Measurements from ENCODE around the gene SLC44A4. TPM values are rescaled to one million over a fixed set of nuclear protein-coding genes. Genes with fewer than 3 reads are reported as not detected.
"Not testable (repeated sequence)": the region's sequence is repeated elsewhere in the genome, so short reads cannot be mapped to it uniquely, and the experiment has no call there.

Gene SLC44A4
- polyA plus RNA-seq (ENCODE audit: insufficient read length): 52.6 TPM
- long read RNA-seq, donor 1, transcript SLC44A4-202 (21 exons, 2,589 nt): major isoform, 11 of 12 reads
- long read RNA-seq, donor 1, partial matches to known transcripts: 0 of 12 reads
- long read RNA-seq, donor 1, other reads (novel, unspliced or antisense): 0 of 12 reads
- long read RNA-seq, donor 2, transcript SLC44A4-202 (21 exons, 2,589 nt): major isoform, 6 of 7 reads
- long read RNA-seq, donor 2, partial matches to known transcripts: 0 of 7 reads
- long read RNA-seq, donor 2, other reads (novel, unspliced or antisense): 0 of 7 reads
- long read RNA-seq, donor 3, transcript SLC44A4-202 (21 exons, 2,589 nt): major isoform, 6 of 14 reads
- long read RNA-seq, donor 3, partial matches to known transcripts: 5 of 14 reads
- long read RNA-seq, donor 3, other reads (novel, unspliced or antisense): 0 of 14 reads
- long read RNA-seq, donor 4: 0 reads
- long read RNA-seq, donor 5, transcript SLC44A4-202 (21 exons, 2,589 nt): major isoform, 8 of 8 reads
- long read RNA-seq, donor 5, partial matches to known transcripts: 0 of 8 reads
- long read RNA-seq, donor 5, other reads (novel, unspliced or antisense): 0 of 8 reads
- long read RNA-seq, donor 6, partial matches to known transcripts: 0 of 2 reads
- long read RNA-seq, donor 6, other reads (novel, unspliced or antisense): 0 of 2 reads
- long read RNA-seq, donor 7, partial matches to known transcripts: 0 of 5 reads
- long read RNA-seq, donor 7, other reads (novel, unspliced or antisense): 0 of 5 reads
- long read RNA-seq, donor 8, partial matches to known transcripts: 0 of 4 reads
- long read RNA-seq, donor 8, other reads (novel, unspliced or antisense): 0 of 4 reads

DNA sequence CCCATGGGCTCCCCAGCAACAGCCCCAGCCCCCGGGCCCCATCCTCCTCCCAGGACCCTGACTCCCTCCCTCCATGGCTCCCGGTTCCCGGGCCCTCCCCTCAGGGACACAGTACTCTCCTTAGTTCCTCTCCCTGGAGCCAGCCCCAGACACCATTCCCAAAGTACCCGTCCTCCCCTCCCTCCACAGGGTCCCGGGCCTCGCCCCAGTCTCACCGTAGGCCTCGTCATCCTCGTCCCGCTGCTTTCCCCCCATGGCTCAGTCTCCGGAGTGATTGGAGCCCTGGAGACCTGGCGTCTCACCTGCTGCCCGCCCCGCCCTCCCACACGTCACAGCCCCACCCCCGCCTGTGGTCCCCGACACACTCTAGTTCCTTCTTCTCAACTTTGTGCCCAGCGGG lies at the start of gene SLC44A4:
SLC44A4 (minus strand) TSS at position 272 of the 400 bp plus-strand sequence; CDS start at position 255, 17 bp downstream.
- DNase-seq: no peak

DNA sequence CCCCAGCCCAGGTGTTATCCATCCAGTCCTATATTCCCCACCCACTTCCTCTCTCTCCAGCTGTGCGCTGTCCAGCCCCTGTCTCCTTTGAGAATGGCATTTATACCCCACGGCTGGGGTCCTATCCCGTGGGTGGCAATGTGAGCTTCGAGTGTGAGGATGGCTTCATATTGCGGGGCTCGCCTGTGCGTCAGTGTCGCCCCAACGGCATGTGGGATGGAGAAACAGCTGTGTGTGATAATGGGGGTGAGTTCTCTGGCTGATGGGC lies 49.8 kb upstream of the SLC44A4 start:
- DNase-seq: no peak

DNA sequence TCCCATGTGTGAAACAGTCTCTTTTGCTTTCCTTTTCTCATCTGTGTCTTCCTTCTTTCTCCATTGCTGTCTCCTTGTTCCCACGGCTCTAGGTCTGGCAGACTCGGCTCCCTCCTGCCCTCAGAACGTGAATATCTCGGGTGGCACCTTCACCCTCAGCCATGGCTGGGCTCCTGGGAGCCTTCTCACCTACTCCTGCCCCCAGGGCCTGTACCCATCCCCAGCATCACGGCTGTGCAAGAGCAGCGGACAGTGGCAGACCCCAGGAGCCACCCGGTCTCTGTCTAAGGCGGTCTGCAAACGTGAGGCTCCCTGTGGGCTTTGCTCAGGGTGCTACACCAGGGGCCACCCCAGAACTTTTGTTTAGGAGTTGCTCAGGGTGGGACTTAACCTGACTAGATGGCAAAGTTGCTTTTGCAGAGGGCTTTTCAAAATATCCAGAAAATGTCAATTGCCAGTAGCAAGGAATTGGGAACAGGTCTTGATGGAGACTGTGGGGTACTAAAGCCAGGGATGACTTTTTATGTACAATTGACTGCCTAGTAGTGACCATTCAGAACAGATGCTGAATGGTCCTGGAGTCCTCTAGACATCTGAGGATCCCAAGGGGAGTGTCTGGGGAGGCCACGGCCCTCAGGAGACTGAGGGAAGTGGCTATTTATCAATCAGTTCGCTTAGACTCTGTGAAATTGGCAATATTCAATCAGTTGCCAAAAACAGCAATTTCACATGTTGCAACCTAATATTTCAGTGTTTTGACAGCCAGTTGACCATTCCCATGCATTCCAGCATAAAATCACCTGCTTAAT lies 49.3 kb upstream of the SLC44A4 start:
- no peak for DNase-seq

DNA sequence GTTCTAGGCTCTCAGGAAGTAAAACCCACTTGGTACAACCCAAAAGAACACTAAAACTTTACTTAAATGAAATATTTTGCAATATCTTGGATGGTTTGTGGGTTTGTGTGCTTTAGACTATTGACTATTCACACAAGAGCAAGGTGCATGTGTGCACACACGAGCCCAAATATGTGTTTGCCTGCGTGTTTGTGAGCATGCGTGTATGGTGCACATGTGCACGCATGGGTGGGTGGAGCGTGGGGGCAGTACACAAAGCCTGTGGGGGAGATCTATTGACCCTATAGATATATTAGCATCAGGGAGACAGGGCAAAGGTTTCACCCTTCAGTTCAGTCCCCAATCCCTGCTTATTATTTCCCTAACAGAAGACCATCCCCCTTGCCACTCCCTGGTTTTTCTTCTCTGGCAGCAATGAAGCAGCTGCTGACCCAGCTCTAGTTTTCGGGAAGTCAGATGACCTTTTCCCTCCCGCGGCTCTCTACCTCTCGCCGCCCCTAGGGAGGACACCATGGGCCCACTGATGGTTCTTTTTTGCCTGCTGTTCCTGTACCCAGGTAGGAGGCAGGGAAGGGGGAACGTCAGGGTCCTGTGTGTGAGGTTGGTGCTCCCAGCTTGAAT lies 48.6 kb upstream of the SLC44A4 start, which contains the start of gene C2:
C2 (plus strand) TSS at position 476 of the 621 bp plus-strand sequence; CDS start at position 512, 36 bp downstream.
- DNase-seq: no peak

DNA sequence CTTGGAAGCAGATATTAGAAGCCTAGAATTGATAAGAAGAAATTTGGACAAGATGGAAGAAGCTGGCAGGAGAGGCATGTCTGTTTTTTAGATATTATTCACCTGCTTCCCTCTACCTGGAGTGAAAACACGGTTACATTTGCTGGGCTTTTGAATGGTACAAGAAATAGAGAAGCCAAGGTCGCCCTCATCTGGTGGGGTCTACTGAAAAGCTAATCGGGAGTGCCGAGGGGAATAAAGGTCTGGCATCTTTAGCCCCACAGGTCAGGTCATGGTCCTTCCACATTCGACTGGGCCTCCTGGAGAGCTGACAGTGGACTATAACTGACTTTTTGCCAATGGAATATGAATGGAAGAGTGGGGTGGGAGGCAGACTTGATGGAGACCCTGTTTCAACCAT lies 44.1 kb upstream of the SLC44A4 start:
- DNase-seq: no peak

DNA sequence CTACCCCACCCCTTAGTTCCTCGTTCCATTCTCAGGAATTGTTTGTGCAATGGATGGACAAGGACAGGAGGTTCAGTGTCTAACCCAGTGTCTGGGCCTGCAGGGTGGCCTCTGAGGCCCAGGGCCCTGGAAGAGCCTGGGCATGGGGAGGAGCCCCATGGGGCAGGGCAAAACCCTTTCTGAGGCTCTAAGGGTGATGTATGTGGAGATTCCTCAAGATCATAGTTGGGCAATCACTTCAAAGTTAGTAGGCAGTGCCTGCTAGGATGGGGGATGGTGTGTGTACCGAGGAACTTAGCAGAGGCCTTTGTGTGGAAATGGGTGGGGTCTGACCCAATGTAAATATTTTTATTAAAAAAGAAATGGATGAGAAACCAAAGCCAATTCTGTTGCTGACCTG lies 42.0 kb upstream of the SLC44A4 start:
- no peak for DNase-seq

DNA sequence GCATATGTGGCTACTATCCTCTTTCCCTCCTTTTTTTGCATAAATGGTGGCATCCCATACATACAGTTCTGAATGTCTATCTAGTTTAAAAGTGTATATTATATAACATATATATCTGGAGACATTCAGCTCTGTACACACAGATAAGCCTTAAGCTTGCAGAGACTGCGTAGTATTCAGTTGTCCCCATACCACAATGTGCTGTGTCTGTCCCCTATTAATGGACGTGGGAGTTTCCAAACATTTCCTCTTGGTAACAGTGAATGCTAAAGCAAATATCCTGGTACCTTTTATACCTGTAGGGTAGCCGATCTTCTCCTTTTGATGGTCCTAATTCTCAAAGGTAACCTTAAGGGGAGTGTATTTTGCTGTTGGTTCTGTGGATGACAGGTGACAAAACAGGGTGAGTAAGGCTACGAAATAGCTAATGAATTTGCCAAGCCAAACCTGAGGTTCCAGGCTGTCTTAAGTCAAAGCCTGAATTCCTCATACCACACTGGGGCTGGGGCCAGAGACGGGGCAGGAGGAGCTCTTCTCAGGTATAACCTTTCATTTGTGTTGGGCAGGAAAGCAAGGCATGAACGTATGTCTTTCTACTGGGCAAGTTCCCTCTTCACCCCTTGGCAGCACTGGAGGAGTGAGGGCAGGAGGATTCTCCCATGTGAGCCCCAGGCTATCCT lies 41.0 kb upstream of the SLC44A4 start:
- no peak for DNase-seq

DNA sequence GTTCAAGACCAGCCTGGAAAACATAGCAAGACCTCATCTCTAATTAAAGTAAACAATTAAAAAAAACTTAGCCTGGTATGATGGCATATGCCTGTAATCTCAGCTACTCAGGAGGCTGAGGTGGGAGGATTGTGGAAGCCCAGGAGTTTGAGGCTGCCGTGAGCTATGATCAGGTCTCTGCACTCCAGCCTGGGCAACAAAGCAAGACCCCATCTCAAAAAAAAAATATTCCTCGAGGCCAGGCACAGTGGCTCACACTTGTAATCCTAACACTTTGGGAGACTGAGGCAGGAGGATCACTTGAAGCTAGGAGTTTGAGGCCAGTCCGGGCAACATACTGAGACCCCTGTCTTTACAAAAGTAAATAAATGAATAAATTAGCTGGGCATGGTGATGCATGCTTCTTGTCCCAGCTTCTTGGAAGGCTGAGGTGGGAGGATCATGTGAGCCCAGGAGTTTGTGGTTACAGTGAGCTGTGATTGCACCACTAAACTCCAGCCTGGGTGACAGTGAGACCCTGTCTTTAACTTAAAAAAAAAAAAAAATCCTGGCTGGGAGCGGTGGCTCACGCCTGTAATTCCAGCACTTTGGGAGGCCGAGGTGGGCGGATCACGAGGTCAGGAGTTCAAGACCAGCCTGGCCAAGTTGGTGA lies 39.4 kb upstream of the SLC44A4 start:
- DNase-seq: no peak

DNA sequence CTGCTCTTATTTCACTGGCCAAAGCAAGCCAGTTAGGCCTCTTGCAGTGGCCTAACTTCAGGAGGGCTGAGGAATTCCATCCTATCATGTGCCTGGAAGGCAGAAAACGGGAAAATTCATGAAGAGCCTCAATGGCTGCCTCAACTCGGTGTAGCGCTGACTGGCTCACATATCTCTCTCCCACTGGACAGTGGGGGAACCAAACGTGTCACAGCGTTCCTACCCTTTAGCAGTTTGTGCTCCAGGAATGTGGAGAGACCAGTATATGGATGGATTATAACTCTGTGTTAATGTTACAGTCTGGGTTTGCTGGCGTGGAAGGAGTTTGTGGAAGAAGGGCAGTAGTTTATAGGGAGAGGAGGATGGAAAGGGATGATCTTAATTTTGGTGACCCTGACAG lies 37.0 kb upstream of the SLC44A4 start:
- DNase-seq: no peak

DNA sequence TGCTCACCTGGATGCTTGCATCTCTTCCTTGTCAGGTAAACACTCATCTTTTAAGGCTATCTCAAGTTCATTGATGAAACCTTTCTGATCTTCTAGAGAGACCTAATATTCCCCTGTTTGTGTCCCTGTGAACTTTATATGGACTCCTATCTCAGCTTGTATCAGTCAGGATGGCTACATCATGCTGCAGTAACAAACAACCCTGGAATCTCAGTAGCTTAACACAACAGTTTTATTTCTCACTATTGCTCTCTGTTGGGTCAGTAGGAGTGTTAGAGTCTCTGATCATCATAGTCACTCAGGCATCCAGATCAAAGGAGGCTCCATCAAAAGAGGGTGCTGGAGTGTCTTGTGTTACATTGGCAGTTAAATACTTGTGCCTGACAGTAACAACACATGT lies 36.6 kb upstream of the SLC44A4 start:
- DNase-seq: no peak

DNA sequence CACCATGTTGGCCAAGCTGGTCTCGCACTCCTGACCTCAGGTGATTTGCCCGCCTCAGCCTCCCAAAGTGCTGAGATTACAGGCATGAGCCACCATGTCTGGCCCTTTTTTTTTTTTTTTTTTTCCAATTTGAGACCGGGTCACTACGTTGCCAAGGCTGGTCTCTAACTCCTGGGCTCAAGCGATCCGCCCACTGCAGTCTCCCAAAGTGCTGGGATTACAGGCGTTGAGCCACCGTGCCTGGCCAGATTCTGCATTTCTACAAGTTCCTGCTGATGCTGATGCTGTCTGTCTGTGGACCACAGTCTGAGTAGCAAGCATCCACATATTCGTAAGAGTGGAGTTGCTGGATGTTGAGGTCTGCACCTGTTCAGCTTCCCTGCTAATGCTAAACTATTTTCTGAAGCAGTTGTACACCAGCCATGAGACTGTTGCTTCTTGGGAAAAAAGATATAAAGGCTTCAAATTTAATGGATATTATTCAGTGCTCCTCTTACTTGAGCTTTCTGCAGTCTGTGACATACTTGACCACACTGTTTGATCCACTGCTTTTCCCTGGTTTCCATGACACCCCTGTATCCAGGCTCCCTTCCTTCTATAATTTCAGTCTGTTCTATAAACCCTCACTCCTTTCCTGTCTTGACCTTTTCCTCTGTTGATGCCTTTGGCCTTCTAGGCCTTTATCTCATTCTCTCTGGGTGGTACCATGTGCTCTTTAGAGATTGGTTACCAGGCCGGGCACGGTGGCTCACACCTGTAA lies 33.2 kb upstream of the SLC44A4 start:
- DNase-seq: no peak

DNA sequence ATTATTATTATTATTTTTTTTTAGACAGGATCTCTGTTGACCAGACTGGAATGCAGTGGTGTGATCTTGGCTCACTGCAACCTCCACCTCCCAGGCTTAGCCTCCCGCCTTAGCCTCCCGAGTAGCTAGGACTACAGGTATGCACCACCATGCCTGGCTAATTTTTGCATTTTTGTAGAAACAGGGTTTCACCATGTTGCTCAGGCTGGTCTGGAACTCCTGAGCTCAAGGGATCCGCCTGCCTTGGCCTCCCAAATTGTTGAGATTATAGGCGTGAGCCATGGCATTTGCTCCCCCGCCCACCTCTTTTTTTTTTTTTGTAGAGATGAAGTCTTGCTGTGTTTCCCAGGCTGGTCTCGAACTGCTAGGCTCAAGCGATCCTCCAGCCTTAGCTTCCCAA lies 30.5 kb upstream of the SLC44A4 start:
- DNase-seq: not testable (repeated sequence)

DNA sequence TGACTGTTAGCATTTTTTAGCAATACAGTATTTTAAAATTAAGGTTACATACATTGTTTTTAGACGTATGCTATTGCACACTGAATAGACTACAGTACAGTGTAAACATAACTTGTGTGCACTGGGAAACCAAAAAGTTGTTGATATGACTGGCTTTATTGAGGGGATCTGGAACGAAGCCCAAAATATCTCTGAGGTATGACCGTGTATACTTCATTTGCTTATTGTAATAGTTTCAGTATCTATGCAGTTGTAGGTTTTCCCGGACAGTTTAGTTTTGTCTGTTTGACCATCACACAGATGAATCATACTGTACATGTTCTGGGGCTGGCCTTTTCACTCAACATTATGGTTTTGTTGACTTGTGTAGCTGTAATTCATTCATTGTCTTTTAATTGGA lies 30.0 kb upstream of the SLC44A4 start:
- no peak for DNase-seq

DNA sequence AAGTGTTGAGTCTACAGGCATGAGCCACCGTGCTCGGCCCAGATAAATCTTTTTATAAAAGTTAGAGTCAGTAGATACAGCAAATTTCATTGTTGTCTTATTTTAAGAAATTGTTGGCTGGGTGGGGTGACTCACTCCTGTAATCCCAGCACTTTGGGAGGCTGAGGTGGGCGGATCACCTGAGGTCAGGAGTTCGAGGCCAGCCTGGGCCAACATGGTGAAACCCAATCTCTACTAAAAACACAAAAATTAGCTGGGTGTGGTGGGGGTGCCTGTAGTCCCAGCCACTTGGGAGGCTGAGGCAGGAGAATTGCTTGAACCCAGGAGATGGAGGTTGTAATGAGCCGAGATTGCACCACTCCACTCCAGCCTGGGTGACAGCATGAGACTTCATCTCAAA lies 29.5 kb upstream of the SLC44A4 start:
- DNase-seq: not testable (repeated sequence)

DNA sequence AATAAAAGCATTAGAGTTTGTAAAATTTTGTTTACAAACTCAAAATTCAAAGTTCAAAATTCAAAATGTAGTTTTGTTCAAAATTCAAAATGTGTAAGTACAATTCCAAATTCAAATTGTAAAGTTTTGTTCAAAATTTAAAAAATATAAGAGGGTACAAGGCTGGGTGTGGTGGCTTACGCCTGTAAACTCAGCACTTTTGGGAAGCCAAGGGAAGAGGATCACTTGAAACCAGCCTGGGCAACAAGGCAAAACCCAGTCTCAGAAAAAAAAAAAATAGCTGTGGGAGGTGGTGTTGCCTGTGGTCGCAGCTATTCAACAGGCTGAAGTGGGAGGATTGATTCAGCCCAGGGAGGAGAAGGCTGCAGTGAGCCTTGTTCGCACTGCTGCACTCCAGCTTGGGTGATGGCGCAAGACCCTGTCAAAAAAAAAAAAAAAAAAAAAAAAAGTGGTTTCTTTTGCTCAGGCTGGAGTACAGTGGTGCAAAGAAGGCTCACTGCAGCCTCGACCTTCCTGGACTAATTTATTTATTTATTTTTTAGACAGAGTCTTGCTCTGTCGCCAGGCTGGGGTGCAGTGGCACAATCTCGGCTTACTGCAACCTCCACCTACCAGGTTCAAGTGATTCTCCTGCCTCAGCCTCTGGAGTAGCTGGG lies 28.5 kb upstream of the SLC44A4 start:
- DNase-seq: no peak

DNA sequence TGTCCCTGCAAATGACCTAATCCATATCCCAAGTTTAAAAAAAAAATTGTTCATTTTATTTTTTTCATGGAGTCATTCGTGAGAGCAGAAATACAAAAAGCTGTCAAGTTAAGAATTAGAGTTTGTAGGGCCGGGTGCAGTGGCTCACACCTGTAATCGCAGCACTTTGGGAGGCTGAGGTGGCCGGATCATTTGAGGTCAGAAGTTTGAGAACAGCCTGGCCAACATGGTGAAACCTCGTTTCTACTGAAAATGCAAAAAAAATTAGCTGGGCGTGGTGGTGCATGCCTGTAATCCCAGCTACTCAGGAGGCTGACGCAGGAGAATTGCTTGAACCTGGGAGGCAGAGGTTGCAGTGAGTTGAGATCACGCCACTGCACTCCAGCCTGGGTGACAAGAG lies 27.9 kb upstream of the SLC44A4 start:
- DNase-seq: not testable (repeated sequence)

DNA sequence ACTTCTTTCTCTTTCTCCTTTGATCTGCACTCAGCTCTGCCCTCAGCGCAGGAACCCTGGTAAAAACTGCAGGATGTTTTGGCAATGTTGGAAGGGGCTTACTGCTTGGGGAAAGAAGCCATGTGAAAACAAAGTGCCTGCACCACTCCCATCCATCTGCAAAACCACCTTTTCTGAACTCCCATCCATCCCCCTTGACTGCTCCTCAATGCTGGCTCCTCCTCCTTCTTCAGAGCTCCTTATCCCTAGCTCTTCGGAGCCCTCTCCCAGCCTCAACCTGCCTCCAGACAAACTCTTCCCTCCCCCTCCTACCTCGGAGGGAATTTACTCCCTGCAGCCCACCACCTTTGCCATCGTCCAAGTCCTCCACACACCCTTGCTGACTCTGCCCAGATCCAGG lies 27.3 kb upstream of the SLC44A4 start:
- no peak for DNase-seq

DNA sequence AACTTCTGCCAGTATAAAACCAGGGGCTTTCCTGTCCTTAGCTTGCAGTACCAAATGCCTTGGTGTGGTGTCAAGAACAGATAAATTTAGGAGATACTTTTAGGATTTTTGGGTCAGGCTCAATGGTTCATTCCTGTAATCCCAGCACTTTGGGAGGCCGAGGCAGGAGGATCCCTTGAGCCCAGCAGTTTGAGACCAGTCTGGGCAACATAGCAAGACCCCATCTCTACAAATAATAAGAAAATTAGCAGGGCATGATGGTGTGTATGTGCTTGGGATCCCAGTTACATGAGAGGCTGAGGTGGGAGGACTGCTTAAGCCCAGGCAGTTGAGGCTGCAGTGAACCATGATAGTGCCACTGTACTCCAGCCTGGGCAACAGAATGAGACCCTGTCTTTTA lies 26.2 kb upstream of the SLC44A4 start:
- DNase-seq: no peak

DNA sequence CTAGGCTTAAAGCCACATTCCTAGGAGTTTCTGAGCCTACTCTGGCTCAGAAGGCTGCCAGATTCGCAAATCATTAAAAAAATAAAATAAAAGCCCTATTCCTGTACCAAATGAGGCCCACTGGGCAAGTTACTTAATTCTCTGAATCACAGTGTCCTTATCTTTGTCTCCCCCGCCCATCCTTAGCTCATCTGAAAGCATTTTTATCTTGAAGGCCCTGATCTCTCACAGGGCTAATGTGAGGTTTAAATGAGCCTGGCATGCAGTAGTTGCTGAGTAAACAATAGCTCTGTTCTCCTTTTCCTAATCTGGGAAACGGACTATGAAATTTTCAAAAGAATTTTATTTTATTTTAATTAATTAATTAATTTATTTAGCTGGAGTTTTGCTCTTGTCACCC lies 25.2 kb upstream of the SLC44A4 start:
- no peak for DNase-seq
